T-cell (primary cell): ENCODE data around the gene CA11. TPM values are rescaled to one million over a fixed set of nuclear protein-coding genes. Genes with fewer than 3 reads are reported as not detected.
A peak's percentile ranks its signal among the peaks of the same experiment; 100 is the strongest.

Source experiments
- ATAC-seq, 4 experiments: fragments of 200-7000 bp in 3 of 4; fragments of 150-1000 bp in 1 of 4; cut with Tn5 transposase; replicated peaks in 1 of 4; 1 replicate in 3 of 4; 2 replicates in 1 of 4; pipeline ENCODE4 v1.10.0; 2021; ENCODE audit warnings: moderate library complexity in 3 of 4, mild to moderate bottlenecking in 2 of 4, moderate number of reproducible peaks in 1 of 4
- CTCF ChIA-PET, 2 donors: fragments of 300-600 bp; sonication (Branson Sonifier 250); formaldehyde crosslinking; loops; one replicate each; lab custom pipeline; 2022; ENCODE audit warnings: antibody characterized with exemption in 2 of 2; lab: Charles Lee
- POLR2A ChIA-PET, 2 donors: fragments of 300-600 bp; sonication (Branson Sonifier 250); formaldehyde crosslinking; loops; one replicate each; lab custom pipeline; 2022; ENCODE audit warnings: antibody characterized with exemption in 2 of 2; lab: Charles Lee
- DNase-seq, 35 experiments: peaks; one replicate each; pipeline versions ENCODE4 v3.0.0 to v3.0.0-alpha.2; 2013 to 2023
- H3K27ac ChIP-seq: one replicate; pipeline ENCODE4 v1.5.1; 2013; ENCODE audit warnings: low read length
- H3K27me3 ChIP-seq, 2 experiments: replicated peaks in 1 of 2; 1 replicate in 1 of 2; 2 replicates in 1 of 2; pipeline versions ENCODE4 v1.6.1 to v1.7.0; 2013; ENCODE audit warnings: low read length in 1 of 2, mixed read lengths in 1 of 2; ENCODE audit not compliant: control insufficient read depth in 2 of 2, insufficient read depth in 2 of 2; ENCODE audit errors: extremely low read depth in 1 of 2
- H3K36me3 ChIP-seq, 2 donors: 1 replicate in 1 of 2; 2 replicates in 1 of 2; pipeline versions ENCODE4 v1.6.1 to v1.7.0; 2013; ENCODE audit warnings: low read length in 1 of 2; ENCODE audit not compliant: control insufficient read depth in 2 of 2, insufficient read depth in 1 of 2; ENCODE audit errors: extremely low read depth in 1 of 2
- H3K4me1 ChIP-seq, 2 experiments: 1 replicate in 1 of 2; 2 replicates in 1 of 2; pipeline versions ENCODE4 v1.6.1 to v1.7.0; 2013; ENCODE audit warnings: low read length in 2 of 2, mixed read lengths in 1 of 2; ENCODE audit not compliant: insufficient read depth in 2 of 2, control insufficient read depth in 1 of 2; ENCODE audit errors: extremely low read depth in 1 of 2
- H3K4me3 ChIP-seq, 2 donors: 1 replicate in 1 of 2; 2 replicates in 1 of 2; pipeline versions ENCODE4 v1.5.1 to v1.7.0; 2013; ENCODE audit warnings: mild to moderate bottlenecking in 2 of 2, low read length in 1 of 2, moderate library complexity in 1 of 2; ENCODE audit not compliant: control insufficient read depth in 1 of 2; ENCODE audit errors: extremely low read depth in 1 of 2
- H3K9me3 ChIP-seq: 2 replicates; pipeline ENCODE4 v1.7.0; 2013
- H3K27ac Mint-ChIP-seq, 2 donors: one replicate each; pipeline ENCODE4 v1.8.0; 2020 to 2021; ENCODE audit warnings: mild to moderate bottlenecking in 2 of 2, mixed read lengths in 2 of 2
- H3K27me3 Mint-ChIP-seq, 2 donors: one replicate each; pipeline ENCODE4 v1.8.0; 2021 to 2022; ENCODE audit warnings: mixed read lengths in 2 of 2
- H3K36me3 Mint-ChIP-seq: one replicate; pipeline ENCODE4 v1.8.0; 2021; ENCODE audit warnings: mixed read lengths
- H3K4me1 Mint-ChIP-seq, 3 donors: one replicate each; pipeline ENCODE4 v1.8.0; 2020 to 2022; ENCODE audit warnings: mixed read lengths in 3 of 3, mild to moderate bottlenecking in 1 of 3
- H3K4me3 Mint-ChIP-seq, 3 donors: one replicate each; pipeline ENCODE4 v1.8.0; 2020 to 2022; ENCODE audit warnings: mild to moderate bottlenecking in 3 of 3, mixed read lengths in 3 of 3, moderate library complexity in 3 of 3
- H3K9me3 Mint-ChIP-seq, 3 donors: one replicate each; pipeline ENCODE4 v1.8.0; 2020 to 2022; ENCODE audit warnings: mixed read lengths in 3 of 3
- WGBS: methylation state at CpG from one replicate; pipeline ENCODE4 v1.1.5; 2013; ENCODE audit warnings: missing lambda C conversion rate; ENCODE audit not compliant: insufficient coverage; 5-methylcytosine and 5-hydroxymethylcytosine counted together
- total RNA-seq, 35 experiments: library from RNA in 6 of 35; stranded (reverse) in 6 of 35; fragments of 120-200 nt in 1 of 35; gene quantifications; one replicate each; pipeline versions ENCODE4 v1.2.1 to v1.2.4 and lab custom pipeline; 2013 to 2026

Gene CA11
- total RNA-seq, 5 donors from 2014 or later (not counting 1 experiment from before 2014, with no cell fraction given), result 8.0 to 18.5 (median 11.0) TPM

GRCh38 chr19:48624067-48624594 is 21.9 kb downstream of the CA11 start:
- H3K4me1 ChIP-seq, result peaks cover 12 to 54% of the 10 kb centered on the region in 2 experiments
- peaks cover 36 to 55% (median 49%) of the 10 kb centered on the region in 3 donors for H3K4me1 Mint-ChIP-seq
- WGBS, result under 1% methylated on average over 23 of the region's 40 CpGs
- DNase-seq, result peak; percentile 77 to 97 (median 86)
- ChIA-PET POLR2A (no interaction called here), CTCF (interaction anchor here in 1 of 2 donors (0.6 kb wide), 1 partner anchor 305 kb away, joined by 3 read pairs; no protein-coding TSS in a partner anchor)
- peak overlapping the region; percentile 39 to 53 for H3K4me3 ChIP-seq
- H3K36me3 Mint-ChIP-seq, result peaks cover 17% of the 10 kb centered on the region
- ATAC-seq, result peak; percentile 74 to 79 (median 77)
- H3K27ac Mint-ChIP-seq, result peak overlapping the region; percentile 96
- H3K27ac ChIP-seq, result peak overlapping the region; percentile 66
- H3K36me3 ChIP-seq, result peaks cover 1 to 6% of the 10 kb centered on the region in 2 donors
- H3K27me3 Mint-ChIP-seq, result no peaks in the 10 kb centered on the region
- peak overlapping the region; percentile 78 to 81 (median 79) for H3K4me3 Mint-ChIP-seq
- H3K27me3 ChIP-seq, result no peaks in the 10 kb centered on the region
- H3K9me3 ChIP-seq, result no peaks in the 10 kb centered on the region
- no peaks in the 10 kb centered on the region for H3K9me3 Mint-ChIP-seq

GRCh38 chr19:48623556-48624066 is 22.4 kb downstream of the CA11 start:
- POLR2A ChIA-PET, result interaction anchor here in 1 of 2 donors (0.6 kb wide), 1 partner anchor 14 kb away, joined by 3 read pairs; no protein-coding TSS in a partner anchor
- peak overlapping the region; percentile 42 for H3K27ac ChIP-seq
- peaks cover 19% of the 10 kb centered on the region for H3K36me3 Mint-ChIP-seq
- peak overlapping the region; percentile 96 for H3K27ac Mint-ChIP-seq
- 52% methylated on average over 7 of the region's 8 CpGs for WGBS
- DNase-seq, result peak in 1 of 35 experiments; percentile 13
- CTCF ChIA-PET, result interaction anchor here in 1 of 2 donors (0.6 to 0.7 kb wide), 2 partner anchors 116 to 179 kb away, joined by 3 read pairs; no protein-coding TSS in a partner anchor
- no peaks in the 10 kb centered on the region for H3K9me3 Mint-ChIP-seq
- peak overlapping the region; percentile 78 to 81 (median 79) for H3K4me3 Mint-ChIP-seq
- peaks cover 40 to 58% (median 51%) of the 10 kb centered on the region in 3 donors for H3K4me1 Mint-ChIP-seq
- H3K36me3 ChIP-seq, result peaks cover 0 to under 1% of the 10 kb centered on the region in 2 donors
- H3K4me1 ChIP-seq, result peaks cover 12 to 55% of the 10 kb centered on the region in 2 experiments
- H3K27me3 Mint-ChIP-seq, result no peaks in the 10 kb centered on the region
- peaks cover 0 to 2% of the 10 kb centered on the region in 2 experiments for H3K27me3 ChIP-seq
- peak overlapping the region; percentile 1 to 53 for H3K4me3 ChIP-seq
- no peaks in the 10 kb centered on the region for H3K9me3 ChIP-seq
- ATAC-seq, result no peak

- 50% methylated on average over 4 of the region's 6 CpGs for WGBS
- H3K4me3 Mint-ChIP-seq, result peak overlapping the region; percentile 94 to 95 (median 95)
- DNase-seq, result no peak
- ATAC-seq, result no peak
- H3K36me3 Mint-ChIP-seq, result peaks cover 36% of the 10 kb centered on the region
- Histone ChIP-seq H3K9me3 (no peaks in the 10 kb centered on the region), H3K27me3 (peaks cover 0 to 2% of the 10 kb centered on the region in 2 experiments), H3K4me3 (peak overlapping the region; percentile 94 to 100), H3K4me1 (peaks cover 24 to 72% of the 10 kb centered on the region in 2 experiments), H3K27ac (peak overlapping the region; percentile 87), H3K36me3 (peaks cover 18 to 29% of the 10 kb centered on the region in 2 donors)
- ChIA-PET POLR2A (no interaction called here), CTCF (interaction anchor here in 1 of 2 donors (0.6 to 1.2 kb wide), 4 partner anchors 15 to 374 kb away, joined by 3 to 6 read pairs (median 4); partner anchors contain the start of gene RUVBL2)
- H3K27ac Mint-ChIP-seq, result peak overlapping the region; percentile 97 to 98
- peaks cover 52 to 67% (median 58%) of the 10 kb centered on the region in 3 donors for H3K4me1 Mint-ChIP-seq
- H3K27me3 Mint-ChIP-seq, result no peaks in the 10 kb centered on the region
- no peaks in the 10 kb centered on the region for H3K9me3 Mint-ChIP-seq
Measured at GRCh38 chr19:48619692-48620585, 26.0 kb downstream of the CA11 start.

GRCh38 chr19:48618916-48619691 is 26.9 kb downstream of the CA11 start, which contains the start of the genes RPL18 and SPHK2:
Gene RPL18, minus strand, starts transcription at chr19:48619178. Its CDS starts 35 bp downstream, at chr19:48619143.
Gene SPHK2, plus strand, starts transcription at chr19:48619506. Its CDS starts 1,009 bp downstream, at chr19:48620515.
- Mint-ChIP-seq H3K4me3 (peak within 1 kb of the TSS; percentile 94 to 95 (median 95)), H3K9me3 (no peaks in the 10 kb centered on the region), H3K27me3 (no peaks in the 10 kb centered on the region), H3K4me1 (peaks cover 44 to 62% (median 53%) of the 10 kb centered on the region in 3 donors), H3K36me3 (peaks cover 36% of the 10 kb centered on the region), H3K27ac (peak within 1 kb of the TSS; percentile 97 to 98)
- H3K9me3 ChIP-seq, result no peaks in the 10 kb centered on the region
- peaks cover 20 to 64% of the 10 kb centered on the region in 2 experiments for H3K4me1 ChIP-seq
- H3K4me3 ChIP-seq, result peak within 1 kb of the TSS; percentile 94 to 100
- H3K27ac ChIP-seq, result peak within 1 kb of the TSS; percentile 87
- ATAC-seq, result peak; percentile 78 to 84 (median 83)
- ChIA-PET CTCF (interaction anchor here in 1 of 2 donors (0.5 to 1.2 kb wide), 7 partner anchors 15 to 1958 kb away, joined by 3 to 6 read pairs (median 3); partner anchors contain the start of gene RUVBL2), POLR2A (interaction anchor here in 1 of 2 donors (0.5 to 0.6 kb wide), 2 partner anchors 117 to 152 kb away, joined by 4 to 5 read pairs; no protein-coding TSS in a partner anchor)
- under 1% methylated on average over 65 of the region's 69 CpGs for WGBS
- DNase-seq, result peak; percentile 87 to 99 (median 92)
- H3K36me3 ChIP-seq, result peaks cover 21 to 31% of the 10 kb centered on the region in 2 donors
- H3K27me3 ChIP-seq, result peaks cover 0 to 2% of the 10 kb centered on the region in 2 experiments

GRCh38 chr19:48618278-48618915 is 27.6 kb downstream of the CA11 start:
- no peaks in the 10 kb centered on the region for H3K9me3 ChIP-seq
- DNase-seq, result peak in 1 of 35 experiments; percentile 27
- peaks cover 32% of the 10 kb centered on the region for H3K36me3 Mint-ChIP-seq
- no peaks in the 10 kb centered on the region for H3K9me3 Mint-ChIP-seq
- H3K36me3 ChIP-seq, result peaks cover 21 to 31% of the 10 kb centered on the region in 2 donors
- 2% methylated on average over 17 of the region's 18 CpGs for WGBS
- peaks cover 0 to 2% of the 10 kb centered on the region in 2 experiments for H3K27me3 ChIP-seq
- no peaks in the 10 kb centered on the region for H3K27me3 Mint-ChIP-seq
- ChIA-PET CTCF (interaction anchor here in 1 of 2 donors (0.5 to 1.1 kb wide), 3 partner anchors 177 to 1957 kb away, joined by 3 read pairs; no protein-coding TSS in a partner anchor), POLR2A (interaction anchor here in 1 of 2 donors (0.6 kb wide), 1 partner anchor 116 kb away, joined by 4 read pairs; no protein-coding TSS in a partner anchor)
- H3K27ac Mint-ChIP-seq, result peak overlapping the region; percentile 97 to 98
- peaks cover 17 to 57% of the 10 kb centered on the region in 2 experiments for H3K4me1 ChIP-seq
- peaks cover 37 to 55% (median 46%) of the 10 kb centered on the region in 3 donors for H3K4me1 Mint-ChIP-seq
- H3K4me3 ChIP-seq, result peak overlapping the region; percentile 94 to 100
- peak overlapping the region; percentile 87 for H3K27ac ChIP-seq
- H3K4me3 Mint-ChIP-seq, result peak overlapping the region; percentile 94 to 95 (median 95)
- ATAC-seq, result no peak
